ENCODE measurements around the gene RBM23.
"Not testable (repeated sequence)": the region's sequence is repeated elsewhere in the genome, so short reads cannot be mapped to it uniquely, and the experiment has no call there.

The RBM23 gene

GRCh38 chr14:22854963-22855724 is 63.8 kb downstream of the RBM23 start:
- Histone ChIP-seq H3K4me3 (ENCODE audit: low read length) (no peak overlapping the region), H3K4me1 (ENCODE audit: control insufficient read depth, insufficient read depth, low read length) (peaks cover 32% of the 10 kb centered on the region), H3K36me3 (ENCODE audit: control insufficient read depth, insufficient read depth, low read length, severe bottlenecking) (no peaks in the 10 kb centered on the region), H3K27me3 (replicated peaks; ENCODE audit: control insufficient read depth, insufficient read depth, low read length) (no peaks in the 10 kb centered on the region), H3K9me3 (ENCODE audit: control insufficient read depth, low read length) (no peaks in the 10 kb centered on the region), H3K9ac (ENCODE audit: low read length) (no peak overlapping the region)
- no peak for DNase-seq (ENCODE audit: low read depth)

DNA sequence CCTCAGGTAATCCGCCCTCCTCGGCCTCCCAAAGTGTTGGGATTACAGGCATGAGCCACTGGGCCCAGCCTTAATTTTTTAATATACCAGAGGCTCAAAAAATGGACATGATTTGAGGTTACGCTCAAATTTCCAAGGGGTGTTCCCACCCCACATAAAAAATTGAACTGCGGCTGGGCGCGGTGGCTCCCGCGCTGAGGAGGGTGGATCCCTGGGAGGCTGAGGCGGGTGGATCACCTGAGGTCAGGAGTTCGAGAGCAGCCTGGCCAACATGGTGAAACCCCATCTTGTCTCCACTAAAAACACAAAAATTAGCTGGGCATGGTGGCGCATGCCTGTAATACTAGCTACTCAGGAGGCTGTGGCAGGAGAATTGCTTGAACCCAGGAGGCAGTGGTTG is 64.7 kb downstream of the RBM23 start:
- not testable (repeated sequence) for H3K9me3 ChIP-seq (ENCODE audit: control insufficient read depth, low read length); DNase-seq (ENCODE audit: low read depth); H3K27me3 ChIP-seq (replicated peaks; ENCODE audit: control insufficient read depth, insufficient read depth, low read length); H3K9ac ChIP-seq (ENCODE audit: low read length); H3K4me3 ChIP-seq (ENCODE audit: low read length); H3K36me3 ChIP-seq (ENCODE audit: control insufficient read depth, insufficient read depth, low read length, severe bottlenecking)
- peaks cover 41% of the 10 kb centered on the region for H3K4me1 ChIP-seq (ENCODE audit: control insufficient read depth, insufficient read depth, low read length)

GRCh38 chr14:22852940-22853767 is 65.8 kb downstream of the RBM23 start:
- H3K36me3 ChIP-seq (ENCODE audit: control insufficient read depth, insufficient read depth, low read length, severe bottlenecking) = no peaks in the 10 kb centered on the region
- H3K9me3 ChIP-seq (ENCODE audit: control insufficient read depth, low read length) = no peaks in the 10 kb centered on the region
- peak overlapping the region; percentile 90 for H3K9ac ChIP-seq (ENCODE audit: low read length)
- peak overlapping the region; percentile 82 for H3K4me3 ChIP-seq (ENCODE audit: low read length)
- H3K27me3 ChIP-seq (replicated peaks; ENCODE audit: control insufficient read depth, insufficient read depth, low read length) = no peaks in the 10 kb centered on the region
- H3K4me1 ChIP-seq (ENCODE audit: control insufficient read depth, insufficient read depth, low read length) = peaks cover 52% of the 10 kb centered on the region
- peak; percentile 94 for DNase-seq (ENCODE audit: low read depth)

DNA sequence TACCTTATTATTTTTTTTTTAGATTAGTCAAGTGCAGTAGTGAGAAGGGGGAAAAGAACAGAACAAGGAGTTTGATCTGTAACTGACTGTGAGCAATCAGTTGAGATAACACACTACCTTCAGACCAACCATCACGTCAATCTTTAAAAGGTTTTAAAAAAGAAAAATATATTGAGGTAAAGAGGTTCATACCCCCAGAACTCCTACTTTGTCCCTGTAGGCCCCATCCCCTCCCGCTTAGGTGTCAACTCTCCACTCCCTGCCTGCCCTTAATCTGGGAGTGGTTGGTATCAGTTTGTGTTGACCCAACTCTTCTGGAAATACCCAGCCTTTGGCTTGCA is 66.4 kb downstream of the RBM23 start:
- peaks cover 58% of the 10 kb centered on the region for H3K4me1 ChIP-seq (ENCODE audit: control insufficient read depth, insufficient read depth, low read length)
- DNase-seq (ENCODE audit: low read depth) = no peak
- peak overlapping the region; percentile 90 for H3K9ac ChIP-seq (ENCODE audit: low read length)
- H3K4me3 ChIP-seq (ENCODE audit: low read length) = peak overlapping the region; percentile 82
- H3K9me3 ChIP-seq (ENCODE audit: control insufficient read depth, low read length) = no peaks in the 10 kb centered on the region
- H3K27me3 ChIP-seq (replicated peaks; ENCODE audit: control insufficient read depth, insufficient read depth, low read length) = no peaks in the 10 kb centered on the region
- H3K36me3 ChIP-seq (ENCODE audit: control insufficient read depth, insufficient read depth, low read length, severe bottlenecking) = no peaks in the 10 kb centered on the region

DNA sequence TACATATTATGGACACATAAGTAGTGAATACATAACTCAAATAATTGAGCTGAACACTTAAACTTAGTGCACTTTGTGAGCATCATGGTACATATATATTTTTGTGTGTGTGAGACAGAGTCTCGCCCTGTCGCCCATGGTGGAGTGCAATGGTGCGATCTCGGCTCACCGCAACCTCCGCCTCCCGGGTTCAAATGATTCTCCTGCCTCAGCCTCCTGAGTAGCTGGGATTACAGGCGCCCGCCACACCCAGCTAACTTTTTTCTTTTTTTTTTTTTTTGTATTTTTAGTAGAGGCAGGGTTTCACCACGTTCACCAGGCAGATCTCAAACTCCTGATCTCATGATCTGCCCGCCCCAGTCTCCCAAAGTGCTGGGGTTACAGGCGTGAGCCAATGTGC is 66.8 kb downstream of the RBM23 start:
- H3K9ac ChIP-seq (ENCODE audit: low read length) = peak overlapping the region; percentile 90
- H3K27me3 ChIP-seq (replicated peaks; ENCODE audit: control insufficient read depth, insufficient read depth, low read length); H3K36me3 ChIP-seq (ENCODE audit: control insufficient read depth, insufficient read depth, low read length, severe bottlenecking); H3K9me3 ChIP-seq (ENCODE audit: control insufficient read depth, low read length); DNase-seq (ENCODE audit: low read depth): not testable (repeated sequence)
- H3K4me3 ChIP-seq (ENCODE audit: low read length) = peak overlapping the region; percentile 1
- peaks cover 59% of the 10 kb centered on the region for H3K4me1 ChIP-seq (ENCODE audit: control insufficient read depth, insufficient read depth, low read length)

GRCh38 chr14:22850944-22851764 is 67.8 kb downstream of the RBM23 start:
- DNase-seq (ENCODE audit: low read depth) = peak; percentile 96
- Histone ChIP-seq H3K9me3 (ENCODE audit: control insufficient read depth, low read length) (no peaks in the 10 kb centered on the region), H3K9ac (ENCODE audit: low read length) (peak overlapping the region; percentile 90), H3K4me1 (ENCODE audit: control insufficient read depth, insufficient read depth, low read length) (peaks cover 68% of the 10 kb centered on the region), H3K4me3 (ENCODE audit: low read length) (peak overlapping the region; percentile 53), H3K36me3 (ENCODE audit: control insufficient read depth, insufficient read depth, low read length, severe bottlenecking) (peaks cover 9% of the 10 kb centered on the region), H3K27me3 (replicated peaks; ENCODE audit: control insufficient read depth, insufficient read depth, low read length) (no peaks in the 10 kb centered on the region)

DNA sequence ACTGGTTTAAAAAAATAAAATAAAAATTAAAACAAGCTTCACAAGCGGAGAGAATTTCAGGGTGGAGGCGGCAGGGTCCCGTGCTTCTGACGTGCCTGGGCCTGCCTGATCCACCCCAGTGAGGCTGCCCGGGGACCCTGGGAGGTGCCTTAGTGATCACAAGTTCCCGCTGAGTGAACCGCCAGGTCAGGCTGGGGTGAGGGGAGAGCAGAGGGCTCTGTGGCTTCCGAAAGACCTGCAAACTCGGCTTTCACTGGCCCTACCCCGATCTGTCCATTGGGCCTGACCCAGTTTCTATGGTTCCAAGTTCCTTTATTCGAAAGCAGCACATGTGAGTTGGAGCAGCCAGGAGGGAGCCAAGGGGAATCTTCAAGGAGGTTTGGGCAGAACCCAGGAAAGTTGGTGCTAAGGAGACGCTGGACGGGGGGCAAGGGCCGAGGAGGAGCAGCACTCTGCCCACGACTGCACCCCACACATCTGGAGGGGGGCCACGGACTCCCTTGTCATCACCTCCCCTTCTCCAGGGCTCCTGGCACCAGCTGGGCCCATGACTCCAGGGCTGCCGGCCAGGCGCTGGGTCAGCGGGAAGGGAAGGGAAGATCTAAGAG is 69.6 kb downstream of the RBM23 start:
- Histone ChIP-seq H3K4me1 (ENCODE audit: control insufficient read depth, insufficient read depth, low read length) (peaks cover 85% of the 10 kb centered on the region), H3K9me3 (ENCODE audit: control insufficient read depth, low read length) (no peaks in the 10 kb centered on the region), H3K4me3 (ENCODE audit: low read length) (peak overlapping the region; percentile 46), H3K36me3 (ENCODE audit: control insufficient read depth, insufficient read depth, low read length, severe bottlenecking) (peaks cover 26% of the 10 kb centered on the region), H3K9ac (ENCODE audit: low read length) (peak overlapping the region; percentile 80), H3K27me3 (replicated peaks; ENCODE audit: control insufficient read depth, insufficient read depth, low read length) (no peaks in the 10 kb centered on the region)
- no peak for DNase-seq (ENCODE audit: low read depth)

DNA sequence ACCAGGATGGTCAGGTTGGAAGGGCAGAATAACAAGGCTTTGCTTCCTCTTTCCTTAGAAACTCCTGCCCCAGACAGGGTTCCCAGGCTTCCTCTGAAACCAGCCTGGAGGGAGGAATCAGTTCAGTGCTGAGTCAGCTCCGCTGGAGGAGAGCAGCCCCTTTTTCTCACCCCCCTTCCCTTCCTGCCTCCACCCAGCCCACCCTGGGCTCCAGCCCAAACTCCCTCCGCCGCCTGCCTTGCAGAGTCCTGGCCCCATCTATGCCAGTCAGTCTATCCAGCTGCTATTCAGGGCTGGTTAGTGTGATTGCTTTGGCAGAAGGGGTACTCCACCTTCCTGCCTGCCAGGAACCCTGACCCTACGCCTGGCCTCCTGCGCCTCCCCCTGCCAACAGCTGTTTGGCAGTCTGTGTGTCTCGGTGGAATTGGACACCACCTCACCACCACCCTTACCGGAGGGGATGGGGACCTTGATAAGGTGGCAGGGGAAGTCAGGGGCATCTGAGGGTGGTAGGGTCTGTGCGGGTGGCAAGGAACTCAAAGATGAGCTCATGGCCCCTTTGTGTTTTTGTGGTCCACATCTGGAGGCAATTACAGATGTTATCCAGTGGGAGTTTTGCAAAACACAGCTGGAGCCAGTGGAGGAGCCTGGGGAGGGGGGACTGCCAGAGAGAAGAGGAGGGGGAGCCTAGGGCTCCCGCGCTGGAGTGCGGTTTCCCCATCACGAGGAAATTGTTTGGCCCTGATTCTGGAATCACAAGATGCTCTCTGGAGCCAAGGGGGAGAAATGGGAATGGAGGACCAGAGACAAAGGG is 70.4 kb downstream of the RBM23 start:
- no peaks in the 10 kb centered on the region for H3K9me3 ChIP-seq (ENCODE audit: control insufficient read depth, low read length)
- peak overlapping the region; percentile 80 for H3K9ac ChIP-seq (ENCODE audit: low read length)
- no peaks in the 10 kb centered on the region for H3K27me3 ChIP-seq (replicated peaks; ENCODE audit: control insufficient read depth, insufficient read depth, low read length)
- peak; percentile 96 for DNase-seq (ENCODE audit: low read depth)
- H3K4me1 ChIP-seq (ENCODE audit: control insufficient read depth, insufficient read depth, low read length) = peaks cover 86% of the 10 kb centered on the region
- peak overlapping the region; percentile 6 for H3K4me3 ChIP-seq (ENCODE audit: low read length)
- H3K36me3 ChIP-seq (ENCODE audit: control insufficient read depth, insufficient read depth, low read length, severe bottlenecking) = peaks cover 33% of the 10 kb centered on the region

DNA sequence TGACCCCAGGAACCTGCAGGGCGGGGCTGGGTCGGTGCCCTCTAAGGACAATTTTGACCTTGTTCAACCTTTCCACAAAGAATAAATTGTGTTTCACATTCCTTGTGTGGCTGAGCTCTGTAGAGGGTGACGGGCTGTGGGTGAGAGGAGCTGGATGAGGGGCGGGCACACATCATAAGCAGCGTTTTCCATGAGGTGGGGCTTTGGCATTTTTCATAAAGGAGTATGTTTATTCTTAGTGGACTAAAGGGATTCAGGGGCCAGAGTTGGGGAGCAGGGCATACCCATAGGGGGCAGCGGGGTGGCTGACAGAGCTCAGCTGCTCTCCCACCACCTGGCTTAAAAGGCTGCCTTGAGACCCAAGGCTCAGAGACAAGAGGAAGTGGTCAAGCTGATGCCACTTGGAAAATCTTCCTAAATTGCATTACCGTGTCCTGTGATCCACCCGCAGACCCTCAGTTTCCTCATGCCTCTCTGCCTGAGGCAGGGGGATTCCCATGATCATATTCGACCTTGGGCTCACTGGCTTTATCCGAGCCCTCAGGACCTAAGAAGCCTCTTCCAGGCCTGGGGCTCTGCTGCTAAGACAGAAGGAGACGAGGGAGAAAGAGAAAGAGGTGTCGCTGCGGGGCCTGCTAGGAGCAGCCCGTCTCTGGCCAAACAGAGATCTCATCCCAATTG is 71.1 kb downstream of the RBM23 start:
- Histone ChIP-seq H3K27me3 (replicated peaks; ENCODE audit: control insufficient read depth, insufficient read depth, low read length) (no peaks in the 10 kb centered on the region), H3K4me3 (ENCODE audit: low read length) (peak overlapping the region; percentile 22), H3K36me3 (ENCODE audit: control insufficient read depth, insufficient read depth, low read length, severe bottlenecking) (peaks cover 40% of the 10 kb centered on the region), H3K9ac (ENCODE audit: low read length) (peak overlapping the region; percentile 80), H3K9me3 (ENCODE audit: control insufficient read depth, low read length) (no peaks in the 10 kb centered on the region), H3K4me1 (ENCODE audit: control insufficient read depth, insufficient read depth, low read length) (peaks cover 81% of the 10 kb centered on the region)
- peak; percentile 75 for DNase-seq (ENCODE audit: low read depth)

DNA sequence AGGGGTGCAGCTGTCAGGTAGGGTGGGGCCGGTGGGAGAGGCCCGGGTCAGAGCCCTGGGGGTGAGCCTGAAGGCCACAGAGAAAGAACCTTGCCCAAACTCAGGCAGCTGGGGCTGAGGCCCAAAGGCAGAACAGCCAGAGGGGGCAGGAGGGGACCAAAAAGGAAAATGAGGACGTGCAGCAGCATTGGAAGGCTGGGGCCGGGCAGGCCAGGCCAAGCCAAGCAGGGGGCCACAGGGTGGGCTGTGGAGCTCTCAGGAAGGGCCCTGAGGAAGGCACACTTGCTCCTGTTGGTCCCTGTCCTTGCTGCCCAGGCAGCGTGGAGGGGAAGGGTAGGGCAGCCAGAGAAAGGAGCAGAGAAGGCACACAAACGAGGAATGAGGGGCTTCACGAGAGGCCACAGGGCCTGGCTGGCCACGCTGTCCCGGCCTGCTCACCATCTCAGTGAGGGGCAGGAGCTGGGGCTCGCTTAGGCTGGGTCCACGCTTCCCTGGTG is 72.1 kb downstream of the RBM23 start:
- Histone ChIP-seq H3K4me3 (ENCODE audit: low read length) (no peak overlapping the region), H3K36me3 (ENCODE audit: control insufficient read depth, insufficient read depth, low read length, severe bottlenecking) (peaks cover 50% of the 10 kb centered on the region), H3K9ac (ENCODE audit: low read length) (peak overlapping the region; percentile 73), H3K9me3 (ENCODE audit: control insufficient read depth, low read length) (no peaks in the 10 kb centered on the region), H3K4me1 (ENCODE audit: control insufficient read depth, insufficient read depth, low read length) (peaks cover 81% of the 10 kb centered on the region), H3K27me3 (replicated peaks; ENCODE audit: control insufficient read depth, insufficient read depth, low read length) (no peaks in the 10 kb centered on the region)
- no peak for DNase-seq (ENCODE audit: low read depth)

Measured in adipocyte (in vitro differentiated cells).